NT2/D1 (cell line): ENCODE measurements around the gene SLC9A1.

Source experiments
- SUZ12 ChIP-seq: IDR thresholded peaks from 2 replicates; pipeline ENCODE4 v1.6.1; 2011; ENCODE audit not compliant: insufficient read length, insufficient read depth; ENCODE audit errors: extremely low read depth
- YY1 ChIP-seq: IDR thresholded peaks from 2 replicates; pipeline ENCODE4 v1.6.1; 2011; ENCODE audit not compliant: insufficient read length, insufficient read depth
- ZNF274 ChIP-seq: IDR thresholded peaks from 2 replicates; pipeline ENCODE4 v1.6.1; 2011; ENCODE audit warnings: mild to moderate bottlenecking, low read depth, low read length

- TF ChIP-seq ZNF274 (no peak), SUZ12 (no peak), YY1 (no peak)
Measured at GRCh38 chr1:27153549-27153886, 1.4 kb downstream of the SLC9A1 start.
